ENCODE results near the gene TC2N.

The TC2N gene

GRCh38 chr14:91867316-91867988, at the start of gene TC2N:
Gene TC2N (minus strand): TSS chr14:91867536. CDS start chr14:91813769, 53,767 bp downstream.
- Histone ChIP-seq H3K27me3 (no peaks in the 10 kb centered on the region), H3K9me3 (no peaks in the 10 kb centered on the region), H3K36me3 (no peaks in the 10 kb centered on the region), H3K27ac (no peak within 1 kb of the TSS), H3K4me3 (ENCODE audit: low read depth in 1 of 2, low read length in 1 of 2) (no peak within 1 kb of the TSS), H3K4me1 (ENCODE audit: control insufficient read depth in 1 of 2, insufficient read depth in 1 of 2, low read depth in 1 of 2, low read length in 1 of 2) (peaks cover 5 to 7% of the 10 kb centered on the region in 2 experiments)
- TF ChIP-seq, protein P1, sequence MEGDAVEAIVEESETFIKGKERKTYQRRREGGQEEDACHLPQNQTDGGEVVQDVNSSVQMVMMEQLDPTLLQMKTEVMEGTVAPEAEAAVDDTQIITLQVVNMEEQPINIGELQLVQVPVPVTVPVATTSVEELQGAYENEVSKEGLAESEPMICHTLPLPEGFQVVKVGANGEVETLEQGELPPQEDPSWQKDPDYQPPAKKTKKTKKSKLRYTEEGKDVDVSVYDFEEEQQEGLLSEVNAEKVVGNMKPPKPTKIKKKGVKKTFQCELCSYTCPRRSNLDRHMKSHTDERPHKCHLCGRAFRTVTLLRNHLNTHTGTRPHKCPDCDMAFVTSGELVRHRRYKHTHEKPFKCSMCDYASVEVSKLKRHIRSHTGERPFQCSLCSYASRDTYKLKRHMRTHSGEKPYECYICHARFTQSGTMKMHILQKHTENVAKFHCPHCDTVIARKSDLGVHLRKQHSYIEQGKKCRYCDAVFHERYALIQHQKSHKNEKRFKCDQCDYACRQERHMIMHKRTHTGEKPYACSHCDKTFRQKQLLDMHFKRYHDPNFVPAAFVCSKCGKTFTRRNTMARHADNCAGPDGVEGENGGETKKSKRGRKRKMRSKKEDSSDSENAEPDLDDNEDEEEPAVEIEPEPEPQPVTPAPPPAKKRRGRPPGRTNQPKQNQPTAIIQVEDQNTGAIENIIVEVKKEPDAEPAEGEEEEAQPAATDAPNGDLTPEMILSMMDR (IDR thresholded peaks at IDR 0.05): no peak

DNA sequence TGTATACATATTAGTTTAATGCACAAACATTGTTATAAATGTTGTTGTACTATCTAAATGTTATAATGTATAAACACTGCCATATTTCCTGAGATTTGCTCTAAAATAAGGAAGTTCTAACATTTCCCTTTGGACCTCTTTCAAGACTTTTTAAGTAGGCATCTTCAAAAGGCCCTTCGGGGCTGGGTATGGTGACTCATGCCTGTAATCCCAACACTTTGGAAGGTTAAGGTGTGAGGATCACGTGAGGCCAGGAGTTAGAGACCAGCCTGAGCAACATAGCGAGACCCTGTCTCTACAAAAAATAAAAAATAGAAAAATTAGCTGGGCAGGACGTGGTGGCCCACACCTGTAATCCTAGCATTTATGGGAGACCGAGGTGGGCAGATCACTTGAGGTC, 44.7 kb upstream of the TC2N start:
- Histone ChIP-seq H3K36me3 (no peaks in the 10 kb centered on the region), H3K27ac (no peak overlapping the region), H3K4me1 (ENCODE audit: control insufficient read depth in 1 of 2, insufficient read depth in 1 of 2, low read depth in 1 of 2, low read length in 1 of 2) (no peaks in the 10 kb centered on the region), H3K9me3 (no peaks in the 10 kb centered on the region), H3K4me3 (ENCODE audit: low read depth in 1 of 2, low read length in 1 of 2) (no peak overlapping the region), H3K27me3 (no peaks in the 10 kb centered on the region)
- TF ChIP-seq, protein P1 (IDR thresholded peaks at IDR 0.05): no peak

- Histone ChIP-seq H3K27me3 (no peaks in the 10 kb centered on the region), H3K27ac (no peak overlapping the region), H3K4me3 (ENCODE audit: low read depth in 1 of 2, low read length in 1 of 2) (peak overlapping the region in 1 of 2 experiments; percentile 14), H3K36me3 (no peaks in the 10 kb centered on the region), H3K9me3 (no peaks in the 10 kb centered on the region), H3K4me1 (ENCODE audit: control insufficient read depth in 1 of 2, insufficient read depth in 1 of 2, low read depth in 1 of 2, low read length in 1 of 2) (no peaks in the 10 kb centered on the region)
- TF ChIP-seq, protein P1 (IDR thresholded peaks at IDR 0.05): no peak
Observed at GRCh38 chr14:91911474-91912032, 44.2 kb upstream of the TC2N start.

DNA sequence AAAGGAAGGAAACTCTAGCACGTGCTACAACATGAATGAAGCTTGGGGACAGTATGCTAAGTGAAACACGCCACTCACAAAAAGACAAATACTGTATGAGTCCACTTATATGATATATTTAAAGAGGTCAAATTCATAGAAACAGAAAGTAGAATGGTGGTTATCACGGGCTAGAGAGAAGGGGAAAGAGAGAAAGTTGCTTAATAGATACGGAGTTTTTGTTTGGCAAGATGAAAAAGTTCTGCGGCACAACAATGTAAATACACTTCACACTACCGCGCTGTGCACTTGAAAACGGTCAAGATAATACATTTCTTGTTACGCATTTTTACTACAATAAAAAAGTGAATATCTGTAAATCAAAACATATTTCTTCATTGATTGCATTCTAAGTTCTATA, 42.9 kb upstream of the TC2N start:
- Histone ChIP-seq H3K27me3 (no peaks in the 10 kb centered on the region), H3K27ac (no peak overlapping the region), H3K9me3 (no peaks in the 10 kb centered on the region), H3K36me3 (no peaks in the 10 kb centered on the region), H3K4me3 (ENCODE audit: low read depth in 1 of 2, low read length in 1 of 2) (no peak overlapping the region), H3K4me1 (ENCODE audit: control insufficient read depth in 1 of 2, insufficient read depth in 1 of 2, low read depth in 1 of 2, low read length in 1 of 2) (no peaks in the 10 kb centered on the region)
- TF ChIP-seq, protein P1 (IDR thresholded peaks at IDR 0.05): no peak

- TF ChIP-seq, protein P1 (IDR thresholded peaks at IDR 0.05): no peak
- H3K4me3 ChIP-seq (ENCODE audit: low read depth in 1 of 2, low read length in 1 of 2): no peak overlapping the region
- H3K27ac ChIP-seq: no peak overlapping the region
- no peaks in the 10 kb centered on the region for H3K27me3 ChIP-seq
- H3K36me3 ChIP-seq: no peaks in the 10 kb centered on the region
- no peaks in the 10 kb centered on the region for H3K9me3 ChIP-seq
- H3K4me1 ChIP-seq (ENCODE audit: control insufficient read depth in 1 of 2, insufficient read depth in 1 of 2, low read depth in 1 of 2, low read length in 1 of 2): no peaks in the 10 kb centered on the region
Observed at GRCh38 chr14:91906374-91906773, 39.0 kb upstream of the TC2N start.
